Activated naive CD8-positive, alpha-beta T cell (primary cell): ENCODE measurements around the gene NBPF1.
"Not testable (repeated sequence)": the region's sequence is repeated elsewhere in the genome, so short reads cannot be mapped to it uniquely, and the experiment has no call there.

ENCODE experiments used
- H3K27ac Mint-ChIP-seq: one replicate; pipeline ENCODE4 v1.8.0; 2021; ENCODE audit warnings: mixed read lengths
- H3K27me3 Mint-ChIP-seq: one replicate; pipeline ENCODE4 v1.8.0; 2021; ENCODE audit warnings: mixed read lengths
- H3K36me3 Mint-ChIP-seq: one replicate; pipeline ENCODE4 v1.8.0; 2021; ENCODE audit warnings: mixed read lengths
- H3K4me1 Mint-ChIP-seq: one replicate; pipeline ENCODE4 v1.8.0; 2021; ENCODE audit warnings: low read depth, mixed read lengths
- H3K4me3 Mint-ChIP-seq: one replicate; pipeline ENCODE4 v1.8.0; 2021; ENCODE audit warnings: mild to moderate bottlenecking, mixed read lengths
- H3K9me3 Mint-ChIP-seq: one replicate; pipeline ENCODE4 v1.8.0; 2021; ENCODE audit warnings: low read depth, mixed read lengths

The NBPF1 gene

DNA sequence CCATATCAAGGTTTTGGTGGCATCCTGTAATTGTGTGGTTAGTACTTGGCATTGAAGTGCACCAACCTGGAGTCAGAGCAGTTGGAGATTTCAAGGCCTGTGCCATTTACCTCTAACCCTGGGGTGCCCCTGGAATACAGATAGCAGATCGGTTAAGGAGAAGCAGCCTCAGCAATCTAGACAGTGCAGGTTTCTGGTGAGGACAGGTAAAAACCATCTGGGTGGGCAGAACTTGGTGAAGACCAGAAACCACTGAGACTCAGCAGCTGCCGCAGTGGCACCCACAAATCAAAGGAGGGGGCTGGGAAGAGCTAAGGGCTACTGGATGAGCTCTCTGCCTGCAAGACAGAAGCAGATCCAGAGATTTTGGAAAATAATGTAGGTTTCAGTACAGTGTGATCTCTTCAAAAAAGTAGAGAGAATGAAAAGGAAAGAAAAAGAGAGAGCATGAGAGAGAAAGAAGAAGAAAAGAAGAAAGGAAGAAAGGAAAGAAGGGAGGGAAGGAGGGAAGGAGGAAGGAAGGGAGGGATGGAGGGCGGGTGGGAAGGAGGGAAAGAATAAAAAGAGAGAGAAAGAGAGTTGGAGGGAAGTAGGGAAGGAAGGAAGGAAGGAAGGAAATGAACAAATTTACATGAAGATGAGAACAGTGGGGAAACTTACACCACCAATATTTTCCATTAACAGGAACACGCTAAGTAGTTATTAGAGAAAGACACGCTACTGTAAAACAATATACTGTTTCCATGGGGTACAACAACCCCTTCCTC lies 6.5 kb downstream of the NBPF1 start:
- H3K4me3 Mint-ChIP-seq, H3K4me1 Mint-ChIP-seq, H3K36me3 Mint-ChIP-seq, H3K9me3 Mint-ChIP-seq, H3K27ac Mint-ChIP-seq, H3K27me3 Mint-ChIP-seq: not testable (repeated sequence)

GRCh38 chr1:16605532-16606505 lies 7.5 kb downstream of the NBPF1 start:
- Mint-ChIP-seq H3K4me1 (no peaks in the 10 kb centered on the region), H3K9me3 (no peaks in the 10 kb centered on the region), H3K27ac (no peak overlapping the region), H3K4me3 (no peak overlapping the region), H3K36me3 (no peaks in the 10 kb centered on the region), H3K27me3 (no peaks in the 10 kb centered on the region)

GRCh38 chr1:16605213-16605525 lies 8.2 kb downstream of the NBPF1 start:
- Mint-ChIP-seq H3K4me1 (no peaks in the 10 kb centered on the region), H3K4me3 (no peak overlapping the region), H3K27me3 (no peaks in the 10 kb centered on the region), H3K9me3 (no peaks in the 10 kb centered on the region), H3K36me3 (no peaks in the 10 kb centered on the region), H3K27ac (no peak overlapping the region)

- not testable (repeated sequence) for H3K4me1 Mint-ChIP-seq, H3K9me3 Mint-ChIP-seq, H3K4me3 Mint-ChIP-seq, H3K36me3 Mint-ChIP-seq, H3K27me3 Mint-ChIP-seq, H3K27ac Mint-ChIP-seq
These were observed 8.7 kb downstream of the NBPF1 start for GRCh38 chr1:16604514-16605212.

- not testable (repeated sequence) for H3K27me3 Mint-ChIP-seq, H3K4me1 Mint-ChIP-seq, H3K36me3 Mint-ChIP-seq, H3K9me3 Mint-ChIP-seq, H3K27ac Mint-ChIP-seq, H3K4me3 Mint-ChIP-seq
These were observed 9.7 kb downstream of the NBPF1 start for GRCh38 chr1:16603623-16604022.

- not testable (repeated sequence) for H3K4me3 Mint-ChIP-seq, H3K27me3 Mint-ChIP-seq, H3K27ac Mint-ChIP-seq, H3K4me1 Mint-ChIP-seq, H3K36me3 Mint-ChIP-seq, H3K9me3 Mint-ChIP-seq
These were observed 10.9 kb downstream of the NBPF1 start for GRCh38 chr1:16602336-16603011.

DNA sequence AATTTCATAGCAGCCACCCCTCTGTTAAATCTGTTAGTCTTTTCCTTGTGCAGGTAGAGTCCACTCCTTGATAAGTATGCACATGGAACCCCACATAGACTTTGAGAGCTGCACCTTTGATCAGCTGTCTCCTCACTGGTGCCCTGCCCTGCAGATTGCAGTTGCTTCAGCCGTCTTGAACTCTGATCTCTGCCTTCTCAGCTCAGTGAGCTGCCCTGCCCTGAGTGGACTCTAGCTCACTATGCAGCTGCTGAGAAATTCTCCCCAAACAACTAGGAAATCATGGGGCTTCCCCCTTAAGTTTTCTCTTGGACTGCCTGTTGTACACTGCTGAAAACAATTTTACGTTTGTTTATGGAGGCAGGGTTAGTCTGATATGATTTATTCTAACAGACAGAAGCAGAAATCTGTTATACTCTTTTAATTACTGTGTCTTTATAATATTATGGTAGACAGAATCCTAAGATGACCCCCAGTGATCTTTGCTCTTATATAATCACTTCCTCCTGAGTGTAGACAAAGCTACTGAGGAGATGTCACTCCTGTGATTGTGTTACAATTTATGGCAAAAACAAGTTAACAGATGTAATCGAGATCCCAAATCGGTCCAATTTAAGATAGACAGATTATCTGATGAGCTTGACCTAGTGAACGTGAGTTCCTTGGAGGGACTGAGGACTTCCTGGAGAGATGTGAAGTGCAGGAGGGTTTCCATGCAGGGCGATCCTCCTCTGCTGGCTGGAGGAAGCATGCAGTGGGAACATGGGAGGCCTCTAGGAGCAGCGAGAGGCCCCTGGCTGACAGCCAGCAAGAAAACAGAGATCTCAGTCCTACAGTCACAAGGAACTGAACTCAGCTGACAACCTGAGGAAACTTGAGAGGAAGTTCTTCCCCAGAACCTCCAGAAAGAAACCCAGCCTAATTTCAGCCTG lies 12.2 kb downstream of the NBPF1 start:
- H3K4me1 Mint-ChIP-seq, H3K9me3 Mint-ChIP-seq, H3K27me3 Mint-ChIP-seq, H3K27ac Mint-ChIP-seq, H3K36me3 Mint-ChIP-seq, H3K4me3 Mint-ChIP-seq: not testable (repeated sequence)

- H3K4me3 Mint-ChIP-seq, H3K9me3 Mint-ChIP-seq, H3K4me1 Mint-ChIP-seq, H3K27me3 Mint-ChIP-seq, H3K27ac Mint-ChIP-seq, H3K36me3 Mint-ChIP-seq: not testable (repeated sequence)
These were observed 14.0 kb downstream of the NBPF1 start for GRCh38 chr1:16599326-16599725.

DNA sequence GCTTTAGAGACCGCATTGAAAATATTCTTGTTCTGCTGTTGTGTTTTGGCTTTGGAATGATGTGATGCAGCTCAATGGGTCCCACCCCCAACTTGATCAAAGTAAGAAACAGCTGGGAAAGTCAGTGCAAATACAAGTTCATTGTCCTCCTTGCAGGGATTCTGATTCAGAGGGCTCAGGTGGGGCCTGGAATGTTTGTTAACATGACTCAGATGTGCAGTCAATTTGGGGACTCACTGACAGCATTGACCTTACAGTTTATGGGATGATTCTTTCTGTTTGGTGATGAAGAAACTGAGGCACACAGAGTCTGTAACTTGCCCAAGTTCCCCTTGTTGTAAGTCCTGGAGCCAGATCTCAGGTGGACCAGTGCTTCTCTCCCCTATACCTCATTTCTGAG lies 18.1 kb downstream of the NBPF1 start:
- H3K27ac Mint-ChIP-seq, H3K36me3 Mint-ChIP-seq, H3K9me3 Mint-ChIP-seq, H3K27me3 Mint-ChIP-seq, H3K4me3 Mint-ChIP-seq, H3K4me1 Mint-ChIP-seq: not testable (repeated sequence)

DNA sequence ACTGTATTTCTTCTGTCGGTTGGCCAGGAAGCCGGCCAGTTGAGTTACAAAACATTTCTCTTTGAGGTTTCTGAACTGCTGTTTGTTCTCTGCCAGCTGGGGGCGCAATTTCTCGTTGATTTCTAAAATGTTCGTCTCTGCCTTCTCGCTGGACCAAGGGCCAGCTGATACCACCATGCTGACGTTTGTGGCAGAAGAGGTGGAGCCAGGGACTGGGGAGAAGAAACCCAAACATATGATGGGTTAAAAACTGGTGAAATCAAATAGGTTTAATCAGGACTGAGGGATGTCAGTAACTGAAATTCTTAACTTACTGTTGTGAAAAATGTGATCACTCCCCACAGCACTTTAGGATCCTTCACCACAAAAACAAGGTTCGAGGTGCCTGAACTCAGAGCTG lies 21.5 kb downstream of the NBPF1 start:
- H3K36me3 Mint-ChIP-seq: not testable (repeated sequence)

DNA sequence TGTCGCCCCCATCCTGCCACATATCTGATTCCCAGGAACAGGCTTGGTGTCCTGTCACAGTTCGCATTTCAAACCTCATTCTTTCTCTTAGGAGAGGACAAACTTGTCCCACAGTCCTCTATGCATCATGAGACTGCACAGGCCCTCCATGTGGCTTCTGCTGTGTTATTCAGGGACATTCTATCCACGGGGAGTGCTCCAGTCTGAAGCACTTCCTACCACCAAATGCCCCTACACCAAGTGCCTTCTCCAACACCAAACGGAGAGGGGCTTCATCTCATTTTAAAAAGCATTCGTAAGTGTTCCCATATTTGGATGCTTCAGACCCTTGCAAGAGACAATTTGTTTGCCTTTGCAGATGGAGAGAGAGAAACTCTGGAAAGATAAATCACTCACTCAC lies 25.3 kb downstream of the NBPF1 start:
- not testable (repeated sequence) for H3K4me3 Mint-ChIP-seq, H3K9me3 Mint-ChIP-seq, H3K36me3 Mint-ChIP-seq, H3K4me1 Mint-ChIP-seq, H3K27me3 Mint-ChIP-seq, H3K27ac Mint-ChIP-seq

More for the DNA sequence above, 21.5 kb downstream of the NBPF1 start:
- not testable (repeated sequence) for H3K4me3 Mint-ChIP-seq, H3K4me1 Mint-ChIP-seq, H3K27ac Mint-ChIP-seq, H3K9me3 Mint-ChIP-seq, H3K27me3 Mint-ChIP-seq

DNA sequence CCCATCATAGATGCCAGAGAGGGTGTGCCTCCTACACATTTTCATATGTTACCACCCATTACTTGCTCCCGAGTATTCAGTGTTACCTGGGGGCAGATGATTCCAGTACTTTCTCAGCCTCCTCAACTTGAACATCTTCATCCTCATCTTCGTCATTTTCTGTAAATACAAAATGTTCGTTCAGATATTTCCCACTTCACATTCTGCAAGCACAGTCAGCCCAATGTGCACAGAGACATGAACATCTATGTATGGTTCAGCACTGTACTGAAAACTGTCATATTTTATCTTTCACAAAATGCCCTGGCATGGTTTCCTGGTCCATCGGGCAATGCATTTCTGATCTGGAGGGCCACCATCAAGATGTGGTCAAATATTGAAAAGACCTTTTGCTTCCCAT lies 25.7 kb downstream of the NBPF1 start:
- not testable (repeated sequence) for H3K27ac Mint-ChIP-seq, H3K27me3 Mint-ChIP-seq, H3K4me1 Mint-ChIP-seq, H3K9me3 Mint-ChIP-seq, H3K36me3 Mint-ChIP-seq, H3K4me3 Mint-ChIP-seq

DNA sequence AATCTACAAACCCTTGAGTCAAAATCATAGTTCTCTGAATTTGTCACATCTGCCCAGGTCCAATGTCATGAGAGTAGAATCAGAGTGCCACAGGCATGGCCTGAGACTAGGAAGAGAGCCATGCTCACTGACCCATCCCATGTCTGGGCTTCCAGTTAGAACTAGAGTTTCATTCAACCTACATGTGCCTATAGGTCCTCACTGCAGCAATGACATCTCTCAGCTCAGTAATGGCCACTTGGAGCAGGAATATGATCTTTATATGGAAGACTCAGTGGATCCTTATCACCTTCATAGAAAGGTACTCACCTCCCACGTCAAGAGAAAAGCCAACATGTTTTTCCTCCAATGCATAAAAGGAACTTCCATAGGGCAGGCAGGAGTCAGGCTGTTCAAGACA lies 48.0 kb downstream of the NBPF1 start:
- not testable (repeated sequence) for H3K9me3 Mint-ChIP-seq, H3K27ac Mint-ChIP-seq, H3K4me1 Mint-ChIP-seq, H3K36me3 Mint-ChIP-seq, H3K27me3 Mint-ChIP-seq, H3K4me3 Mint-ChIP-seq

DNA sequence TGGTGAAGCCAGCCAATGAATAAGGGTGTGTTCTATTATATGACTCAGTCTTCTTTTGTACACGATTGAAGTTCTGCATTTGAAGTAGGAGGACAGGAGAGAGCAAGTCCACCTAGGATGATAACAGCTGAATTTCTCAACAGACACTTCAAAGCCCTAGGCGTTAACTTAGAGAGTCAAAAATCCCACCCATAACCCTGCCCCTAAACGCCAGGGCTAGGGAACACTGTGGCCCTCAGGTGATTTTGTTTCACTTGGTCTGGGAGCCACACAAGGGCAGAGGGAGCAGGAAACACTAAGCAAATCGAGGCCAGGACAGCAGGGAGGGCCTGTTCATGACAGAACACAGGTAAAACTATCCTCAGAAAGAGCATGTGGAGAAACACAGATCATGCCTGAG lies 52.3 kb downstream of the NBPF1 start:
- not testable (repeated sequence) for H3K36me3 Mint-ChIP-seq, H3K27ac Mint-ChIP-seq, H3K9me3 Mint-ChIP-seq, H3K4me1 Mint-ChIP-seq, H3K27me3 Mint-ChIP-seq, H3K4me3 Mint-ChIP-seq
